H1 (cell line): Measurements from ENCODE around the gene CNTF. TPM values are rescaled to one million over a fixed set of nuclear protein-coding genes. Genes with fewer than 3 reads are reported as not detected.
A peak's percentile ranks its signal among the peaks of the same experiment; 100 is the strongest.

Experiments used
- ASH2L ChIP-seq: fragments of 200-600, 300-600 bp; sonication (generic); IDR thresholded peaks from one replicate; pipeline ENCODE4 v1.7.1; 2017; ENCODE audit warnings: low read length
- ATF2 ChIP-seq: IDR thresholded peaks from 2 replicates; pipeline ENCODE4 v1.6.1; 2012; ENCODE audit warnings: low read length, inconsistent platforms
- ATF3 ChIP-seq: IDR thresholded peaks from 2 replicates; pipeline ENCODE4 v1.6.1; 2011; ENCODE audit warnings: low read depth, mild to moderate bottlenecking, low read length; ENCODE audit not compliant: insufficient read depth
- BRCA1 ChIP-seq: IDR thresholded peaks from 2 replicates; pipeline ENCODE4 v1.6.1; 2012; ENCODE audit warnings: low read depth, low read length, improper control_type of control experiment
- CBX5 ChIP-seq: fragments of 300-800, 300-1000 bp; sonication (generic); IDR thresholded peaks from 2 replicates; pipeline ENCODE4 v1.7.1; 2016; ENCODE audit warnings: antibody characterized with exemption, low read length, low read depth
- CBX8 ChIP-seq: fragments of 300-800, 300-1000 bp; sonication (generic); IDR thresholded peaks from 2 replicates; pipeline ENCODE4 v1.7.1; 2016; ENCODE audit warnings: low read depth, low read length, borderline replicate concordance
- CEBPB ChIP-seq: IDR thresholded peaks from 2 replicates; pipeline ENCODE4 v1.6.1; 2012; ENCODE audit warnings: low read depth, low read length
- CHD2 ChIP-seq: IDR thresholded peaks from 2 replicates; pipeline ENCODE4 v1.6.1; 2012; ENCODE audit warnings: low read length, improper control_type of control experiment
- CTBP2 ChIP-seq: IDR thresholded peaks from 2 replicates; pipeline ENCODE4 v1.7.0; 2011; ENCODE audit warnings: borderline replicate concordance, mild to moderate bottlenecking, moderate library complexity, mixed read lengths, low read length; ENCODE audit not compliant: insufficient read depth, insufficient read length
- E2F6 ChIP-seq: IDR thresholded peaks from 2 replicates; pipeline ENCODE4 v1.6.1; 2012; ENCODE audit warnings: inconsistent platforms
- EGR1 ChIP-seq: IDR thresholded peaks from 2 replicates; pipeline ENCODE4 v1.6.1; 2011; ENCODE audit warnings: low read depth, low read length, borderline replicate concordance
- GABPA ChIP-seq: IDR thresholded peaks from 2 replicates; pipeline ENCODE4 v1.6.1; 2011; ENCODE audit warnings: mild to moderate bottlenecking, low read length, moderate library complexity, borderline replicate concordance; ENCODE audit not compliant: insufficient read depth
- HDAC2 ChIP-seq, 2 experiments: fragments of 300-600 bp in 1 of 2; sonication (generic) in 1 of 2; IDR thresholded peaks; 2 replicates each; pipeline ENCODE4 v1.6.1; 2011 to 2012; ENCODE audit warnings: low read depth in 2 of 2, low read length in 2 of 2, mild to moderate bottlenecking in 2 of 2, moderate library complexity in 2 of 2, borderline replicate concordance in 1 of 2, inconsistent platforms in 1 of 2
- JUN ChIP-seq: IDR thresholded peaks from 2 replicates; pipeline ENCODE4 v1.6.1; 2011; ENCODE audit warnings: low read depth, mild to moderate bottlenecking, improper control_type of control experiment, low read length
- KDM1A ChIP-seq: fragments of 200-600, 300-600 bp; sonication (generic); IDR thresholded peaks from 2 replicates; pipeline ENCODE4 v1.7.1; 2016; ENCODE audit warnings: mild to moderate bottlenecking, low read length, borderline replicate concordance
- NANOG ChIP-seq: IDR thresholded peaks from 2 replicates; pipeline ENCODE4 v1.6.1; 2011; ENCODE audit warnings: low read length, low read depth, mild to moderate bottlenecking, inconsistent platforms; ENCODE audit not compliant: insufficient read depth, poor library complexity, severe bottlenecking
- RNF2 ChIP-seq: fragments of 200-900, 300-1000 bp; sonication (generic); IDR thresholded peaks from 2 replicates; pipeline ENCODE4 v1.7.1; 2016; ENCODE audit warnings: borderline replicate concordance, low read depth, mild to moderate bottlenecking, antibody characterized with exemption, low read length; ENCODE audit not compliant: poor library complexity, severe bottlenecking; ENCODE audit errors: missing control alignments
- SP2 ChIP-seq: IDR thresholded peaks from 2 replicates; pipeline ENCODE4 v1.6.1; 2012; ENCODE audit warnings: mild to moderate bottlenecking, low read length, inconsistent platforms
- SRF ChIP-seq: IDR thresholded peaks from 2 replicates; pipeline ENCODE4 v1.6.1; 2011; ENCODE audit warnings: mild to moderate bottlenecking, low read depth, low read length, moderate library complexity
- SUZ12 ChIP-seq: fragments of 200-600 bp; sonication (generic); IDR thresholded peaks from 2 replicates; pipeline ENCODE4 v1.6.1; 2012; ENCODE audit warnings: mild to moderate bottlenecking, inconsistent platforms, low read length, moderate library complexity, mixed read lengths
- TAF7 ChIP-seq: optimal IDR thresholded peaks from 2 replicates; pipeline ENCODE3; 2011; ENCODE audit warnings: low read depth, mild to moderate bottlenecking, inconsistent platforms, low read length, moderate library complexity, borderline replicate concordance
- TCF12 ChIP-seq: IDR thresholded peaks from 2 replicates; pipeline ENCODE4 v1.6.1; 2011; ENCODE audit warnings: low read depth, mild to moderate bottlenecking, low read length
- polyA plus RNA-seq, 7 experiments: library from polyadenylated mRNA; depleted of rRNA in 3 of 7; stranded (reverse) in 5 of 7; unstranded in 2 of 7; fragments of >200 nt in 5 of 7; fragments of 200-250 nt in 2 of 7; gene quantifications; 1 replicate in 5 of 7; 2 replicates in 1 of 7; 4 replicates in 1 of 7; pipeline versions ENCODE4 v1.2.1 to v1.2.3, GENCODE V29; 2011 to 2013; ENCODE audit warnings: missing spikeins in 2 of 7, mixed read lengths in 2 of 7
- total RNA-seq: library from RNA; stranded (reverse); fragmentation: NEBNext Ultra II Directional; extraction: Animal tissue kit (Norgen Biotek cat#: 25700); gene quantifications from 2 replicates; pipeline ENCODE4 v1.2.1, GENCODE V29; 2021

CNTF gene
- total and polyA plus RNA-seq, 2 of the 8 experiments (the other 6 are each of a cell fraction or from before 2014, with no cell fraction given) = 0.41 to 1.5 TPM

GRCh38 chr11:58578635-58579191 is 43.8 kb upstream of the CNTF start, which contains the start of gene ZFP91 (continued):
- TF ChIP-seq ATF2 (no peak), TAF7 (peak; percentile 77), CBX8 (no peak), KDM1A (no peak), CTBP2 (no peak), BRCA1 (peak; percentile 92), ASH2L (no peak), GABPA (no peak), NANOG (no peak), CHD2 (peak; percentile 99), TCF12 (no peak), HDAC2 (IDR thresholded peaks at IDR 0.05; ENCODE audit: borderline replicate concordance in 1 of 2, low read depth in 2 of 2, low read length in 2 of 2) (no peak), SRF (no peak), EGR1 (no peak), E2F6 (peak; percentile 66), CEBPB (no peak), SUZ12 (no peak), RNF2 (no peak), ATF3 (no peak), CBX5 (no peak), SP2 (no peak), JUN (no peak)
